Esophagus squamous epithelium (tissue), 5 donors: ENCODE measurements around the gene SLC12A6. TPM values are rescaled to one million over a fixed set of nuclear protein-coding genes. Genes with fewer than 3 reads are reported as not detected.
A peak's percentile ranks its signal among the peaks of the same experiment; 100 is the strongest.
"Not testable (repeated sequence)": the region's sequence is repeated elsewhere in the genome, so short reads cannot be mapped to it uniquely, and the experiment has no call there.

Source experiments
- DNase-seq: peaks from one replicate; lab custom pipeline; 2025; lab: John Stamatoyannopoulos, UW
- H3K27ac ChIP-seq, 4 donors: fragments of 200-600 bp; sonication (generic); one replicate each; pipeline ENCODE4 v1.5.1; 2016 to 2019; ENCODE audit warnings: mild to moderate bottlenecking in 1 of 4
- H3K27me3 ChIP-seq, 4 donors: fragments of 200-600 bp; sonication (generic); 1 replicate in 3 of 4; 2 replicates in 1 of 4; pipeline versions ENCODE4 v1.5.1 to v1.6.0; 2017 to 2021; ENCODE audit warnings: antibody characterized with exemption in 1 of 4
- H3K36me3 ChIP-seq, 3 donors: fragments of 200-600 bp; sonication (generic); one replicate each; pipeline ENCODE4 v1.5.1; 2016 to 2019
- H3K4me1 ChIP-seq, 3 donors: fragments of 200-600 bp; sonication (generic); one replicate each; pipeline ENCODE4 v1.5.1; 2017 to 2019
- H3K4me3 ChIP-seq, 4 donors: fragments of 200-600 bp; sonication (generic); 1 replicate in 3 of 4; 2 replicates in 1 of 4; pipeline ENCODE4 v1.5.1; 2016 to 2019; ENCODE audit warnings: mild to moderate bottlenecking in 2 of 4, moderate library complexity in 1 of 4
- H3K9me3 ChIP-seq, 3 donors: fragments of 200-600 bp; sonication (generic); one replicate each; pipeline ENCODE4 v1.5.1; 2016 to 2019
- CTCF ChIP-seq, 6 experiments: fragments of 450-650 bp in 4 of 6; fragments of 200-600 bp in 2 of 6; sonication (generic) in 2 of 6; IDR thresholded peaks; one replicate each; pipeline ENCODE4 v1.5.1; 2016 to 2019; ENCODE audit warnings: antibody characterized with exemption in 6 of 6, mild to moderate bottlenecking in 4 of 6, moderate library complexity in 4 of 6
- POLR2A ChIP-seq, 4 donors: fragments of 450-650 bp; IDR thresholded peaks; one replicate each; pipeline ENCODE4 v1.6.1; 2017; ENCODE audit warnings: antibody characterized with exemption in 4 of 4, mild to moderate bottlenecking in 4 of 4, moderate library complexity in 3 of 4
- WGBS, 2 donors: methylation state at CpG; one replicate each; pipeline ENCODE4 v1.1.5; 2018; 5-methylcytosine and 5-hydroxymethylcytosine counted together
- intact Hi-C: fragments of 100-400 bp; cut with DNase I; formaldehyde crosslinking; loops from one replicate; pipeline ENCODE4 v1.15.0; 2022
- total RNA-seq, 4 donors: library from RNA; depleted of rRNA; stranded (reverse); fragments of >200 nt; gene quantifications; one replicate each; pipeline ENCODE4 v1.1.0, GENCODE V29; 2016
- donor health status: DM: yes; HTN: yes; CAD: no.

The SLC12A6 gene
- total RNA-seq: 10 to 100 TPM; 33.0 to 70.3 (median 49.5) TPM

DNA sequence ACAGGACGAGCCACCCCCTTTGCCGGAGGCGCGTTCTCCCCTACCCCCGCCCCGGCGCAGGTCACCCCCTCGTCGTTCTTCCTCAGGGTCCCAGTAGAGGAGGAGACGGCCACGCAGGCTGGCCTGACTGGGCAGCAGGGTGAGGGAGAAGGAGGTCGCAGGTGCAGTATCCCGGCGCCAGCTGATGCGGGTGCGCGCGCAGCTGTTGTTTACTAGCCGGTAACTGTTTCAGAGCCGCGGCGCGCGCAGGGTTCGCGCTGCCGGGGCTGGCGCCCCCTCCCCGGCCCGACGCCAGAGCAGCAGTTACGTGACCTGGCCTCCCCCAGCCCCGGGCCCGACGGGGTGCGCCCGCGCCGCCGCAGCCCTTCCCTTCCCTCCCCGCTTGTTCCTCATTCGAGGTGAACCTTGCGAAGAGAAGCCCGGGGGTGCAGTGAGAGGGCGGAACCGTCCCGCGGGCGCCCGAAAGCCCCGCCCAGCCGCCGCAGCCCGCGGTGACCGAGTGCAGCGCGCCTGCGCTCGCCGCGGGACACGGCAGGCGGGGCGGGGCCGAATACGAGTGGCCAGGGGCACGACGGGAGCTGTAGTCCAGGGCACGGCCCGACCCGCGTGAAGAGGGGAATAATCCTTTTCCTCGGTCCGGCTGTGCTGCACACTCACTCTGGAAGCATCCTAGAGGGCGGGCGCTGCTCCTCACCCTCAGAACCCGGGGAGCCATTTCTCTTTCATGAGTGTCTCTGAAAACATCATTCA is at the start of gene SLC12A6:
Gene SLC12A6 (minus strand): TSS at position 225 of the 750 bp plus-strand sequence. CDS start 1,101 bp downstream, outside the sequence.
- H3K4me1 ChIP-seq: peaks cover 7 to 75% (median 15%) of the 10 kb centered on the region in 3 donors
- intact Hi-C loops: no loop called here
- H3K27ac ChIP-seq: peak within 1 kb of the TSS; percentile 87 to 95 (median 92)
- H3K36me3 ChIP-seq: peaks cover 0 to 22% (median 0%) of the 10 kb centered on the region in 3 donors
- no peaks in the 10 kb centered on the region for H3K9me3 ChIP-seq
- H3K27me3 ChIP-seq: no peaks in the 10 kb centered on the region
- peak in 3 of 4 donors; percentile 74 to 93 (median 86) for TF ChIP-seq POLR2A (IDR thresholded peaks at IDR 0.05)
- no peak for TF ChIP-seq CTCF (IDR thresholded peaks at IDR 0.05)
- peak; percentile 79 for DNase-seq
- peak within 1 kb of the TSS; percentile 68 to 92 (median 86) for H3K4me3 ChIP-seq
- 1 to 3% methylated on average over 17 to 29 of the region's 78 CpGs for WGBS, 2 donors

- H3K27ac ChIP-seq, H3K9me3 ChIP-seq, H3K4me1 ChIP-seq, intact Hi-C loops, DNase-seq, H3K27me3 ChIP-seq, H3K4me3 ChIP-seq, H3K36me3 ChIP-seq: not testable (repeated sequence)
- WGBS, 2 donors: no CpG with 5 or more reads among the region's 19 CpGs
These were observed 44.4 kb upstream of the SLC12A6 start for GRCh38 chr15:34381829-34382521.

DNA sequence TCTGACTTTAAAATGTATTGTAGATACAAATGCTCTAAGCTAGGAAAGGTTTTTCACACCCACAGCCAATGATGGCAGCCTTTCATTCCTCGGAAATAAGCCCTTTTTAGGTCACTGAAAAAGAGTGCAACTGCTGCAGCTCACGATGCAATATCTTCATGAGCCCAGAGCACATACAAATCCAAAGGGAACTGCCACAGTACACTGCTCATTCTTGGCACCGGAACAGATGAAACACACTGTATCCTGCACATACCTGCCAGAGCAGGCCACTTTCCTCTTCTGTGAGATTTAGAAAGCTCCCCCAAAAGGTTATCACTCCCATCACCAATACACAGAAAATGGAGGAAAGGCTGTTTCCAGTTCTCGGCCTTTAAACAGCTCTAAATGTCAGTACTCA is 42.9 kb upstream of the SLC12A6 start:
- H3K4me1 ChIP-seq, H3K36me3 ChIP-seq, H3K4me3 ChIP-seq, DNase-seq, H3K9me3 ChIP-seq, H3K27ac ChIP-seq, intact Hi-C loops, H3K27me3 ChIP-seq: not testable (repeated sequence)
- WGBS, 2 donors: 85 to 94% methylated on average over 3 of the region's 4 CpGs

DNA sequence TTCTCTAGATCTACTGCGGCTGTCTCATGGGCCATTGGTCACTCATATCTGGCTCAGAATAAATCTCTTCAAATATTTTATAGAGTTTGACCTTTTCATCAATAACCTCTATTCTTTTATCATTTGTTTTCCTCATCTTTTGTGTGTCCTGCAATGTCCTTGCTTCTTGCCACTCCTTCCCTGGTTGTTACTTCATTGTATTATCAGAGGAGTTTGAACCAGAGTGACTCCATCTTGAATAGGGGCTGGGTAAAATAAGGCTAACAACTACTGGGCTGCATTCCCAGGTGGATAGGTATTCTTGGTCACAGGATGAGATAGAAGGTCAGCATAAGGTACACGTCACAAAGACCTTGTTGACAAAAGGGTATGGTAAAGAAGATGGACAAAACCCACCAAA is 39.3 kb upstream of the SLC12A6 start:
- intact Hi-C loops: no loop called here
- Histone ChIP-seq H3K9me3 (no peaks in the 10 kb centered on the region), H3K27me3 (no peaks in the 10 kb centered on the region), H3K4me1 (peaks cover 0 to 11% (median 0%) of the 10 kb centered on the region in 3 donors), H3K27ac (no peak overlapping the region), H3K36me3 (peaks cover 0 to 9% (median 0%) of the 10 kb centered on the region in 3 donors), H3K4me3 (no peak overlapping the region)
- no peak for DNase-seq
- WGBS, 2 donors: 96 to 100% methylated on average over 1 to 2 of the region's 2 CpGs
- no peak for TF ChIP-seq POLR2A (IDR thresholded peaks at IDR 0.05)
- TF ChIP-seq CTCF (IDR thresholded peaks at IDR 0.05): no peak

DNA sequence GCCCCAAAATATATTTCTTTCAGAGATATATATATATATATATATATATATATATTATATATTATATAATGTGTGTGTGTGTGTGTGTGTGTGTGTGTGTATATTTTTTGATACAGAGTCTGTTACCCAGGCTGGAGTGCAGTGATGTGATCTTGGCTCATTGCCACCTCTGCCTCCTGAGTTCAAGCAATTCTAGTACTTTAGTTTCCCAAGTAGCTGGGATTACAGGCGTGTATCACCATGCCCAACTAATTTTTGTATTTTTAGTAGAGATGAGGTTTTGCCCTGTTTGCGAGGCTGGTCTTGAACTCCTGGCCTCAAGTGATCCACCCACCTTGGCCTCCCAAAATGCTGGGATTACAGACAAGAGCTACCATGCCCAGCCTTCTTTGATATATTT is 38.0 kb upstream of the SLC12A6 start:
- H3K27ac ChIP-seq, H3K9me3 ChIP-seq, DNase-seq, intact Hi-C loops, H3K4me3 ChIP-seq, H3K27me3 ChIP-seq, H3K36me3 ChIP-seq: not testable (repeated sequence)
- peaks cover 0 to 11% (median 0%) of the 10 kb centered on the region in 3 donors for H3K4me1 ChIP-seq
- 55 to 82% methylated on average over 2 of the region's 2 CpGs for WGBS, 2 donors

- 41 to 52% methylated on average over 2 of the region's 2 CpGs for WGBS, 2 donors
- no peaks in the 10 kb centered on the region for H3K27me3 ChIP-seq
- H3K27ac ChIP-seq: no peak overlapping the region
- TF ChIP-seq POLR2A (IDR thresholded peaks at IDR 0.05): no peak
- TF ChIP-seq CTCF (IDR thresholded peaks at IDR 0.05): no peak
- no peaks in the 10 kb centered on the region for H3K36me3 ChIP-seq
- intact Hi-C loops: no loop called here
- H3K9me3 ChIP-seq: no peaks in the 10 kb centered on the region
- DNase-seq: no peak
- no peak overlapping the region for H3K4me3 ChIP-seq
- H3K4me1 ChIP-seq: peaks cover 0 to 12% (median 0%) of the 10 kb centered on the region in 3 donors
These were observed 37.2 kb upstream of the SLC12A6 start for GRCh38 chr15:34374816-34375215.
